OCI-LY1 (cell line): Measurements from ENCODE around the gene CSGALNACT2.

Source experiments
- EZH2 ChIP-seq: fragments of 200-600 bp; sonication (generic), shearing (Covaris generic); IDR thresholded peaks from 2 replicates; pipeline ENCODE4 v1.8.0; 2017; ENCODE audit warnings: borderline replicate concordance, mixed run types, mild to moderate bottlenecking, antibody characterized with exemption, low read length, moderate library complexity, mixed read lengths
- TF ChIP-seq, protein P1 (sequence below): fragments of 200-600 bp; sonication (generic), shearing (Covaris generic); IDR thresholded peaks from 2 replicates; pipeline ENCODE4 v1.5.1; 2017; ENCODE audit warnings: mild to moderate bottlenecking, antibody characterized with exemption, low read length, moderate library complexity, mixed read lengths

DNA sequence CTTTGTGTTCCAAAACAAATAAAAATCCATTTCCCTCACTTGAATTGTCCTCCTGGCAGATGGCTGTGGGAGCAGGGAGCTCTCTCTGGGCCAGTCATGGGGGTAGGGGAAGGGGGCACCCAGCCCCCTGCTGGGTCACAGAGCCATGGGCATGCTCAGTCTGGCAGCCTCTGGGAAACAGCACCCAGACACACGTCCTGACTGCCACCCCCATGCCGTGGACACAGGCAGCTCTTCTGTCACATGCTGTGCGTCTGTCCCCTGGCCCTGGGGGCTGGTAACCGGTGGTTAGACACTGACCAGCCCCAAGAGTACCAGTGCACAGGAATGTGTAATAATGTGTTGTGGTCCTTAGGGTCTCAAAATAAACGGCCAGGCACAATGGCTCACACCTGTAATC, 81.6 kb downstream of the CSGALNACT2 start:
- TF ChIP-seq, protein P1, sequence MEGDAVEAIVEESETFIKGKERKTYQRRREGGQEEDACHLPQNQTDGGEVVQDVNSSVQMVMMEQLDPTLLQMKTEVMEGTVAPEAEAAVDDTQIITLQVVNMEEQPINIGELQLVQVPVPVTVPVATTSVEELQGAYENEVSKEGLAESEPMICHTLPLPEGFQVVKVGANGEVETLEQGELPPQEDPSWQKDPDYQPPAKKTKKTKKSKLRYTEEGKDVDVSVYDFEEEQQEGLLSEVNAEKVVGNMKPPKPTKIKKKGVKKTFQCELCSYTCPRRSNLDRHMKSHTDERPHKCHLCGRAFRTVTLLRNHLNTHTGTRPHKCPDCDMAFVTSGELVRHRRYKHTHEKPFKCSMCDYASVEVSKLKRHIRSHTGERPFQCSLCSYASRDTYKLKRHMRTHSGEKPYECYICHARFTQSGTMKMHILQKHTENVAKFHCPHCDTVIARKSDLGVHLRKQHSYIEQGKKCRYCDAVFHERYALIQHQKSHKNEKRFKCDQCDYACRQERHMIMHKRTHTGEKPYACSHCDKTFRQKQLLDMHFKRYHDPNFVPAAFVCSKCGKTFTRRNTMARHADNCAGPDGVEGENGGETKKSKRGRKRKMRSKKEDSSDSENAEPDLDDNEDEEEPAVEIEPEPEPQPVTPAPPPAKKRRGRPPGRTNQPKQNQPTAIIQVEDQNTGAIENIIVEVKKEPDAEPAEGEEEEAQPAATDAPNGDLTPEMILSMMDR, result no peak
- no peak for TF ChIP-seq EZH2
